ACC112 (cell line): Measurements from ENCODE around the gene EFHC2.

Source experiments
- H2AFZ ChIP-seq: fragments of 200-600 bp; sonication (generic); one replicate; pipeline ENCODE4 v1.6.0; 2017; ENCODE audit warnings: antibody characterized with exemption, low read length; ENCODE audit not compliant: unreplicated experiment
- H3K27ac ChIP-seq: fragments of 200-600 bp; sonication (generic); 2 replicates; pipeline ENCODE4 v1.5.1; 2014; ENCODE audit warnings: low read depth, mild to moderate bottlenecking, antibody characterized with exemption, low read length, moderate library complexity
- H3K27me3 ChIP-seq: fragments of 200-600 bp; sonication (generic); 2 replicates; pipeline ENCODE4 v1.6.1; 2014; ENCODE audit warnings: mild to moderate bottlenecking, antibody characterized with exemption, low read length, moderate library complexity, mixed read lengths; ENCODE audit not compliant: insufficient read depth
- H3K36me3 ChIP-seq: fragments of 200-600 bp; sonication (generic); 2 replicates; pipeline ENCODE4 v1.6.1; 2016; ENCODE audit warnings: mild to moderate bottlenecking, antibody characterized with exemption, low read length, moderate library complexity, mixed read lengths; ENCODE audit not compliant: insufficient read depth
- H3K4me1 ChIP-seq: fragments of 200-600 bp; sonication (generic); one replicate; pipeline ENCODE4 v1.6.1; 2016; ENCODE audit warnings: low read length, mixed read lengths; ENCODE audit not compliant: insufficient read depth, unreplicated experiment, control insufficient read depth
- H3K4me3 ChIP-seq: fragments of 200-600 bp; sonication (generic); 2 replicates; pipeline ENCODE4 v1.5.1; 2014; ENCODE audit warnings: mild to moderate bottlenecking, low read depth, low read length
- H3K79me2 ChIP-seq: fragments of 200-600 bp; sonication (generic); one replicate; pipeline ENCODE4 v1.6.0; 2016; ENCODE audit warnings: low read length; ENCODE audit not compliant: control insufficient read depth, unreplicated experiment, insufficient read depth

EFHC2 gene

DNA sequence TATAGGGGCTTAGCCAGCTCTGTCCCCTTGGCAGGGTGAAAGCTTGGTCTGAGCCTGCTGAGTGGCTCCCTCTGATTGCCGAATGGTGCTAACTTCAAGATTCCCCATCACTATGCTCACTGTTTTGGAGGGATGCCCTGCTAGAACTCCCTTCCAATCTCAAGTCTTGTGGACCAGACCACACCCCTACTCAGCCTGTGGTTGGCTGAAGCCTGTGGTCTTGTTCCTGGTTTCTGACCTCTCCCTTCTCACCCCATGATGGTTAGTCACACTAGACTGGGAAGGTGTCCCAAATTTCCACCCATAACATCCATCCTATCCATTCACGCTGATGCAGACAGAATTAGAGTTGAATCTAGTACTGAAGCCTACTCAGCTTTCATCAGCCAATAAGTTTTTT is 185.6 kb downstream of the EFHC2 start:
- H3K79me2 ChIP-seq: no peaks in the 10 kb centered on the region

DNA sequence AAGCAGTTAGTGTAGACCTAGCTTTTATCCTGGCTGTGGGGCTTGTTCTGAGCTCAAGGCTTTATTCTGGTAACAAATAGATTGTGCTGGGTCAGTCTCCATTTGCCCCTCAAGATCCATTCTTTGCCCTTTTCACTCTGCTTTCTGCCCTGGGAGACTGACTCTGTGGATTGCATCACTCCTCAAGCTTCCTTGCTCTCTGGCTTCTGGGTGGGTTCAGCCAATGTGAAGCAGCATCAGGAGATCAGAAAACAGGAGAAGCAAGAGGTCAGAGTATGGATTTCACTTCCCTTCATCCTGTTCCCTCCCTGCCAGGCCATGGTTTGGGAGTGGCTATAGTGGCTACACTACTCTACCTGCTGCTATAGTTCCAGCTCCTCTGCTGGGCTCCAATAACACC is 186.2 kb downstream of the EFHC2 start:
- no peak overlapping the region for H2AFZ ChIP-seq
- no peaks in the 10 kb centered on the region for H3K36me3 ChIP-seq
- no peaks in the 10 kb centered on the region for H3K27me3 ChIP-seq
- H3K4me1 ChIP-seq: peaks cover 8% of the 10 kb centered on the region
- H3K4me3 ChIP-seq: no peak overlapping the region
- no peak overlapping the region for H3K27ac ChIP-seq
- H3K79me2 ChIP-seq: no peaks in the 10 kb centered on the region

More for the DNA sequence above, 185.6 kb downstream of the EFHC2 start:
- no peak overlapping the region for H2AFZ ChIP-seq
- H3K27ac ChIP-seq: no peak overlapping the region
- no peak overlapping the region for H3K4me3 ChIP-seq
- no peaks in the 10 kb centered on the region for H3K36me3 ChIP-seq
- H3K27me3 ChIP-seq: no peaks in the 10 kb centered on the region
- H3K4me1 ChIP-seq: peaks cover 8% of the 10 kb centered on the region

DNA sequence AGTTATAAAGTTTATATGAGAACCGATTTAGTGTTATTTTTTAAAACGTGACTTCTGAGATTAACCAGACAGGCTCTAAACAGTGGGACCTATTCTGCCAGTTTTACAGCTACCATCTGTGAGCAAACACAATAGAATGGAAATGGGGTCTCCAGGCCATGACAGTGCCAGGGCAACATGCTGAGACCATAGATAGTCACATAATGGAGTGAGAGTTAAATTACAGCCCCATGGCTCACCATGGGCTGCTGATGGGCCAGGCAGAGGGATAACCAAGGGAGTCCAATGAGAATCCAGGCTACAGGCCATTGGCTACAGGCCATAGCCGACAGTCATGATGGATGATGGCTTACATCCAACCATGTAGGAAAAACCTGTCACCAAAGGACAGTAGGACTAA is 186.7 kb downstream of the EFHC2 start:
- peaks cover 8% of the 10 kb centered on the region for H3K4me1 ChIP-seq
- no peaks in the 10 kb centered on the region for H3K36me3 ChIP-seq
- no peak overlapping the region for H3K4me3 ChIP-seq
- no peak overlapping the region for H3K27ac ChIP-seq
- H3K79me2 ChIP-seq: no peaks in the 10 kb centered on the region
- no peak overlapping the region for H2AFZ ChIP-seq
- no peaks in the 10 kb centered on the region for H3K27me3 ChIP-seq

DNA sequence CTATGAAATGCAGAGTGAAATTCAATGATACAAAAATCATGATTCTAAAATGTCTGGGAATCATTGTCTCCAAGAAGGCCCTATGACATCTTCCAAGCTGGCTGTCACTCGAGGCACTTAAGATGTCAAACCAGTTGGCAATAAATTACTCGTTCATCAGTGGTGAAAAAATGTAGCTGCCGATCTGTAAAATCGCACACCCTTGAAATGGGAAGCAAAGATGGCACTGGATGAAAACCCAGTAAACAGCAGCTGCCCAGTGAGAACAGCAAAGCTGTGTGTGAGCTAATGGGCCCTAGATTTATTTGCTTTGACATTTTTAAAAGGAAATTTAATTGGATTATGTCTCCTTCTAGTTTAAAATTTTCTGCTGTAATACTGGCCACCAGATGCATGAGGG is 188.3 kb downstream of the EFHC2 start:
- peaks cover 8% of the 10 kb centered on the region for H3K4me1 ChIP-seq
- H3K27me3 ChIP-seq: no peaks in the 10 kb centered on the region
- no peak overlapping the region for H3K4me3 ChIP-seq
- no peaks in the 10 kb centered on the region for H3K79me2 ChIP-seq
- H3K36me3 ChIP-seq: no peaks in the 10 kb centered on the region
- H3K27ac ChIP-seq: no peak overlapping the region
- no peak overlapping the region for H2AFZ ChIP-seq

DNA sequence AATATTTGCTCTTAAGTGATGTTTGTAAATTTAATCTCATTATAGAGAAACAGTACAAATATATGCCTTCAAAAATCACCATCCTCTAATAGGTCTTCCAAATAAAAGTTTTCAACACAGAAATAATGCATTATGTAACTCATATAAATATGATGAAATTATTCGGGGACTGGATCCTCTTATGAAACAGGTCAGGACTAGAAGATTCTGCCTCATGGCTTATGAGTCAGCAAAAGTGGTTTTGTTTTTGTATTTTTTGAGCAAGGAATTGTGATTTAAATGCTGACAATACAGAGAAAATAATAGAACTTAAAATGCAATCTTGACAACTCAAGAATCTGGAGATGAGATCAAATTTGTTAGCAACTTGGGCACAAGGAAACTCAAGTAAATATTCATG is 190.6 kb downstream of the EFHC2 start:
- no peaks in the 10 kb centered on the region for H3K79me2 ChIP-seq
- H3K4me3 ChIP-seq: no peak overlapping the region
- no peaks in the 10 kb centered on the region for H3K27me3 ChIP-seq
- H3K27ac ChIP-seq: peak overlapping the region; percentile 44; the same call in 1 of the 2 replicates
- no peak overlapping the region for H2AFZ ChIP-seq
- peaks cover 8% of the 10 kb centered on the region for H3K4me1 ChIP-seq
- H3K36me3 ChIP-seq: no peaks in the 10 kb centered on the region

DNA sequence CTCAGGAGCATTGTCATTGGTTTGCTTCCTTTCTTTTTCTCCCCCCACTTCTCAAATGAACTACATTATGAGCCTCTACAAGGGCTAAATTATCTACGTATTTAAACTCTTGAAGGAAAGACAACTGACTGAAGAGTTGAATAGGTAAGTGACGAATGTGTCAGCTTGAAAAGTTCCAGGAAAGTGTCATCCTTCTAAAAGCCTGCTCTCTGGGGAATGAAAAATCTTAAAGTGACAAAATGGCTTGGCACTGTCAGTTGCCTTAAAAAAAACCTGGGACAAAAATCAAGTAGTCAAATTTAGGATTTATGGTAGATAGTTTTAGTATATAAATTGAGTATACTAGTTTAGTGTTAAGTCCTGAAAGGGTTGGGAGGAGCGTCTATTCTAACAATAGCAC is 196.3 kb downstream of the EFHC2 start:
- Histone ChIP-seq H3K4me1 (no peaks in the 10 kb centered on the region), H3K27ac (no peak overlapping the region), H3K36me3 (no peaks in the 10 kb centered on the region), H3K4me3 (no peak overlapping the region), H2AFZ (no peak overlapping the region), H3K79me2 (no peaks in the 10 kb centered on the region), H3K27me3 (no peaks in the 10 kb centered on the region)

DNA sequence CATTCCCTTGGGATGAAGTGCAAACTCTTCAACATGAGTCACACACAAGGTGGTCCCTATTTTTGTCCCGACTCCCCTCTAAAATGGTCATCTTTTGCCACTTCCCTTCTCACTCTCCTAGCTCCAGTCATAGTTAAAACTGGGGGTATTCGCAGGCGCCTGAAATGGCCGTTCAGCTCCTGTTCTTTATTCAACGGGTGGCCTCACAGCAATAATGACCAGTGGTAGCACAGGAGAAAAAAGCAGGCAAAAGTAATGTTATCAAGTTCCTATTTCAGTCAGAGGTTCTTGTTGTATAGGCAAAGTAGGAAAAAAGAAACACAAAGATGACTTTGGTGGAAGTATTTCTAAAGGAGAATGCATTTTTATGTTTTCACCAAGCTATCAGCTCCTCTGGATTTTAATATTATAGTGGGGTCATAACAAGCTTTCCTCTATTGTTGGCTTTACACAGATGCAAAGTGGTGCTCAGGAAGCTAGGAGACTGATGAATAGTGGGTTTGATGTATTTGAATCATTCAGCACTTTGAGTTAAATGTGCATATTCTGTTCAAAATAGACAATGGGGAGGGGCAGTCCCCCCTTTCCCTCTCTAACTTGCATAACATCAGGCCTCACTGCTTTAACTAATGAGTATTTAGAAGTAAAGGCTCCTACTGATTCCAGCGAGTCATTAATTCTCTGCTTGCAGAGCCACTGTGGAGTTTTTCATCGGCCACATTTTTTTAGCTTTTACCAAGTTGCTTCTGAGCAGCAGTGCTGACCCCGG is 199.1 kb downstream of the EFHC2 start:
- Histone ChIP-seq H3K27ac (no peak overlapping the region), H3K36me3 (no peaks in the 10 kb centered on the region), H3K27me3 (no peaks in the 10 kb centered on the region), H2AFZ (no peak overlapping the region), H3K4me3 (no peak overlapping the region), H3K79me2 (no peaks in the 10 kb centered on the region), H3K4me1 (no peaks in the 10 kb centered on the region)

DNA sequence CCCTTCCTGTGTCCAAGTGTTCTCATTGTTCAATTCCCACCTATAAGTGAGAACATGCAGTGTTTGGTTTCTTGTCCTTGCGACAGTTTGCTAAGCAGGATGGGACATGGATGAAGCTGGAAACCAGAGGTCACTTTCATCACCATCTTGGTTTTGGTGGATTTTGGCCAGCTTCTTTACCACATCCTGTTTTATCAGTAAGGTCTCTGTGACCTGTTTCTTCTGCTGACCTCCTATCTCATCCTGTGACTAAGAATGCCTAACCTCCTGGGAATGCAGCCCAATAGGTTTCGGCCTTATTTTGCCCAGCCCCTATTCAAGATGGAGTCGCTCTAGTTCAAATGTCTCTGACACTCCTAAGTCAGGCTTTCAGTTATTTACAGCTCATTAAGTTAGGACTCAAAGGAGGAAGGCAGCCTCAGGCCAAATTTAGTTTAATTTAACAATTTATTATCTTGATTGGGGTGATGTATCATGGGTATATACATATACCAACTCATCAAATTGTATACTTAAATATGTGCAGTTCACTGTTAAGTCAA is 200.3 kb downstream of the EFHC2 start:
- Histone ChIP-seq H3K27me3 (no peaks in the 10 kb centered on the region), H3K79me2 (no peaks in the 10 kb centered on the region), H3K4me1 (no peaks in the 10 kb centered on the region), H3K27ac (no peak overlapping the region), H2AFZ (no peak overlapping the region), H3K4me3 (no peak overlapping the region), H3K36me3 (no peaks in the 10 kb centered on the region)

DNA sequence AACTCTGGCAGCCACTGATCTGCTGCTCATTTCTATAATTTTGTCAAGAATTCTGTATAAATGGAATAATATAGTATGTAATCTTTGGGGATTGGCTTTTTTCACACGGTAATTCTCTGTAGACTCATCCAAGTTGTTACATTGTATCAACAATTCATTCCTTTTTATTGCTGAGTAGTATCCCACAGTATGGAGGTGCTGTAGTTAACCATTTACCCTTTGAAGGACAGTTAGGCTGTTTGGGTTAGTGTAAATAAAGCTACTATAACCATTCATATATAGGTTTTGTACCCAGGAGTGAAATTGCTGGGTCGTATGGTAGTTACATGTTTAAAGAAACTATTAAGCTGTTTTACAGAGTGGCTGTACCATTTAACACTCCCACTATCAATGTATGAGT is 213.3 kb downstream of the EFHC2 start:
- H2AFZ ChIP-seq: no peak overlapping the region
- no peaks in the 10 kb centered on the region for H3K79me2 ChIP-seq
- H3K4me1 ChIP-seq: no peaks in the 10 kb centered on the region
- H3K4me3 ChIP-seq: no peak overlapping the region
- H3K36me3 ChIP-seq: no peaks in the 10 kb centered on the region
- no peak overlapping the region for H3K27ac ChIP-seq
- H3K27me3 ChIP-seq: no peaks in the 10 kb centered on the region

DNA sequence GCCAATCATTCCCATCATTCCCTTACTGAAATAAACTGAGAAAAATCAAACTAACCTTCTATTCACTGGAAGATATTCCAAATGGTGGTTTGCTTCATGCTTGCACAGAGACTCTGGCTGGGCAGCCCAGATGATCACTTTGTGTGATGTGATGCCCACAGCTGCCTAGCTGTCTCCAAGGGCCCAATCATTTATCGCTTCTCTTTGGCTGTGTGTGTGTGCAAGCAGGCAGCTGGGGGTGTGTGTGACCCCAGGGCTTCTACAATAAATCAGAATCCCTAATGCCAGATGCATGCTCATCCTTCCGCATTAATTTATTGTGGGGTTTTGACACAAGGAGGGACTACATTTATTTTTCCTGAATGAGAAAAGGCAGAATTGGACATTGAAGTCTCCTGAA is 230.1 kb downstream of the EFHC2 start:
- Histone ChIP-seq H2AFZ (no peak overlapping the region), H3K36me3 (no peaks in the 10 kb centered on the region), H3K27ac (no peak overlapping the region), H3K27me3 (no peaks in the 10 kb centered on the region), H3K4me3 (no peak overlapping the region), H3K4me1 (no peaks in the 10 kb centered on the region), H3K79me2 (no peaks in the 10 kb centered on the region)

DNA sequence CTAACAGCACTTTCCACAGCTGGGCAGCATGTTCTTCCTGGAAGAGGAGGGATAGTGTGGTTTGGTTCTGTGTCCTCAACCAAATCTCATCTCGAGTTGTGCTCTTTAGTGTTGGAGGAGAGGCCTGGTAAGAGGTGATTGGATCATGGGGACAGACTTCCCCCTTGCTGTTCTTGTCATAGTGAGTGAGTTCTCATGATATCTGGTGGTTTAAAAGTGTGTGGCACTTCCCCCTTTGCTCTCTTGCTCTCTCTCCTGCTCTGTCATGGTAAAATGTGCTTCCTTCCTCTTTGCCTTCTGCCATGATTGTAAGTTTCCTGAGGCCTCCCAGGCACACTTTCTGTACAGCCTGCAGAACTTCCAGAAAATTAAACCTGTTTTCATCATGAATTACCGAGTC is 236.6 kb downstream of the EFHC2 start:
- H3K4me3 ChIP-seq: no peak overlapping the region
- H3K4me1 ChIP-seq: no peaks in the 10 kb centered on the region
- no peaks in the 10 kb centered on the region for H3K27me3 ChIP-seq
- no peak overlapping the region for H2AFZ ChIP-seq
- H3K27ac ChIP-seq: no peak overlapping the region
- H3K79me2 ChIP-seq: no peaks in the 10 kb centered on the region
- H3K36me3 ChIP-seq: no peaks in the 10 kb centered on the region
